ENCODE data around the gene FOXA1.
"Not testable (repeated sequence)": the region's sequence is repeated elsewhere in the genome, so short reads cannot be mapped to it uniquely, and the experiment has no call there.

FOXA1 gene

GRCh38 chr14:37569729-37570128, 25.3 kb downstream of the FOXA1 start:
- H3K27ac ChIP-seq = peak overlapping the region; percentile 96

GRCh38 chr14:37566811-37567371, 28.2 kb downstream of the FOXA1 start:
- peak overlapping the region; percentile 96 for H3K27ac ChIP-seq
- TF ChIP-seq CTCF (IDR thresholded peaks at IDR 0.05) = no peak
- TF ChIP-seq ZFX (IDR thresholded peaks at IDR 0.05; ENCODE audit: borderline replicate concordance) = no peak

More at GRCh38 chr14:37569729-37570128, 25.3 kb downstream of the FOXA1 start:
- no peak for TF ChIP-seq CTCF (IDR thresholded peaks at IDR 0.05)
- TF ChIP-seq ZFX (IDR thresholded peaks at IDR 0.05; ENCODE audit: borderline replicate concordance) = no peak

- TF ChIP-seq CTCF (IDR thresholded peaks at IDR 0.05) (peak; percentile 57), ZFX (IDR thresholded peaks at IDR 0.05; ENCODE audit: borderline replicate concordance) (no peak)
Measured at GRCh38 chr14:37565550-37565949, 29.5 kb downstream of the FOXA1 start.

GRCh38 chr14:37563189-37563588, 31.9 kb downstream of the FOXA1 start:
- TF ChIP-seq CTCF (IDR thresholded peaks at IDR 0.05) (no peak), ZFX (IDR thresholded peaks at IDR 0.05; ENCODE audit: borderline replicate concordance) (no peak)
- H3K27ac ChIP-seq = peak overlapping the region; percentile 96

More at GRCh38 chr14:37565550-37565949, 29.5 kb downstream of the FOXA1 start:
- peak overlapping the region; percentile 96 for H3K27ac ChIP-seq

GRCh38 chr14:37559386-37559785, 35.7 kb downstream of the FOXA1 start:
- TF ChIP-seq CTCF (IDR thresholded peaks at IDR 0.05) (no peak), ZFX (IDR thresholded peaks at IDR 0.05; ENCODE audit: borderline replicate concordance) (no peak)
- no peak overlapping the region for H3K27ac ChIP-seq

- no peak for TF ChIP-seq ZFX (IDR thresholded peaks at IDR 0.05; ENCODE audit: borderline replicate concordance)
- H3K27ac ChIP-seq = no peak overlapping the region
Measured at GRCh38 chr14:37558740-37559139, 36.3 kb downstream of the FOXA1 start.

DNA sequence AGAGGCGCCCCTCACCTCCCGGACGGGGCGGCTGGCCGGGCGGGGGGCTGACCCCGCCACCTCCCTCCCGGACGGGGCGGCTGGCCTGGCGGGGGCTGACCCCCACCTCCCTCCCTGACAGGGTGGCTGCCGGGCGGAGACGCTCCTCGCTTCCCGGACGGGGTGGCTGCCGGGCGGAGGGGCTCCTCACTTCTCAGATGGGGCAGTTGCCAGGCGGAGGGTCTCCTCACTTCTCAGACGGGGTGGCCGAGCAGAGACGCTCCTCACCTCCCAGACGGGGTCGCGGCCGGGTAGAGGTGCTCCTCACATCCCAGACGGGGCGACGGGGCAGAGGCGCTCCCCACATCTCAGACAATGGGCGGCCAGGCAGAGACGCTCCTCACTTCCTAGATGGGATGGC, 39.5 kb downstream of the FOXA1 start:
- not testable (repeated sequence) for H3K27ac ChIP-seq

GRCh38 chr14:37553935-37554550, 41.0 kb downstream of the FOXA1 start:
- peak overlapping the region; percentile 24; the same call in 1 of the 2 replicates for H3K27ac ChIP-seq

More at GRCh38 chr14:37553935-37554550, 41.0 kb downstream of the FOXA1 start:
- TF ChIP-seq ZFX (IDR thresholded peaks at IDR 0.05; ENCODE audit: borderline replicate concordance) (no peak), CTCF (IDR thresholded peaks at IDR 0.05) (no peak)

Measured in 22Rv1 (cell line).